ENCODE data around the gene SNX8.
"Not testable (repeated sequence)": the region's sequence is repeated elsewhere in the genome, so short reads cannot be mapped to it uniquely, and the experiment has no call there.

Gene SNX8

GRCh38 chr7:2350055-2350454, 35.8 kb upstream of the SNX8 start:
- no peak overlapping the region for H3K27ac ChIP-seq (ENCODE audit: poor library complexity, severe bottlenecking)

GRCh38 chr7:2347351-2348063, 33.3 kb upstream of the SNX8 start:
- not testable (repeated sequence) for H3K36me3 ChIP-seq (ENCODE audit: low read depth); H3K4me1 ChIP-seq (ENCODE audit: insufficient read depth, poor library complexity, severe bottlenecking); H3K4me3 ChIP-seq (ENCODE audit: severe bottlenecking); H3K27ac ChIP-seq (ENCODE audit: poor library complexity, severe bottlenecking); DNase-seq (ENCODE audit: low spot score); H3K9me3 ChIP-seq (ENCODE audit: severe bottlenecking); H3K27me3 ChIP-seq (ENCODE audit: insufficient read depth, poor library complexity, severe bottlenecking)
- peak; percentile 14; the same call in 1 of the 3 replicates for ATAC-seq (ENCODE audit: low read depth)

More at GRCh38 chr7:2350055-2350454, 35.8 kb upstream of the SNX8 start:
- DNase-seq (ENCODE audit: low spot score) (no peak), ATAC-seq (ENCODE audit: low read depth) (no peak)
- H3K27me3 ChIP-seq (ENCODE audit: insufficient read depth, poor library complexity, severe bottlenecking) = no peaks in the 10 kb centered on the region
- no peaks in the 10 kb centered on the region for H3K36me3 ChIP-seq (ENCODE audit: low read depth)
- H3K4me1 ChIP-seq (ENCODE audit: insufficient read depth, poor library complexity, severe bottlenecking) = peaks cover 4% of the 10 kb centered on the region
- TF ChIP-seq CTCF (IDR thresholded peaks at IDR 0.05; ENCODE audit: poor library complexity, severe bottlenecking) = no peak
- no peak overlapping the region for H3K4me3 ChIP-seq (ENCODE audit: severe bottlenecking)
- H3K9me3 ChIP-seq (ENCODE audit: severe bottlenecking) = no peaks in the 10 kb centered on the region

DNA sequence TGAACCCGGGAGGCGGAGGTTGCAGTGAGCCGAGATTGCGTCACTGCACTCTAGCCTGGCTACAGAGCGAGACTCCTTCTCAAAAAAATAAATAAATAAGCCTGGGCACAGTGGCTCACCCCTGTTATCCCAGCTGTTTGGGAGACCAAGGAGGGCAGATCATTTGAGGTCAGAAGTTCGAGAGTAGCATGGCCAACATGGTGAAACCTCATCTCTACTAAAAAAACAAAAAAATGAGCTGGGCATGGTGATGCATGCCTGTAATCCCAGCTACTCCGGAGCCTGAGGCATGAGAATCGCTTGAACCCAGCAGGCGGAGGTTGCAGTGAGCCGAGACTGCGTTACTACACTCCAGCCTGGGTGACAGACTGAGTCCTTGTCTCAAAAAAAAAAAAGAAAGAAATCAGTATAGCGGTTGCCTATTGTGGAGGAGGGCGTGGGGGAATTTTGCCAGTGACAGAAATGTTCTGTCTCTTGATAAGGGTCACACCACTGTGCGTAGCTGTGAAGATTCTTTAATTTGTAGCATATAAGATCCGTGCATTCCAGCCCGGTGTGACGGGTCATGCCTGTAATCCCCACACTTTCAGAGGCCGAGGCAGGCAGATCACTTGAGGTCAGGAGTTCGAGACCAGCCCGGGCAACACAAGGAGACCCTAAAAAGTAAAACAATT, 22.5 kb upstream of the SNX8 start:
- ATAC-seq (ENCODE audit: low read depth) (no peak), DNase-seq (ENCODE audit: low spot score) (no peak)
- Histone ChIP-seq H3K4me1 (ENCODE audit: insufficient read depth, poor library complexity, severe bottlenecking) (no peaks in the 10 kb centered on the region), H3K27me3 (ENCODE audit: insufficient read depth, poor library complexity, severe bottlenecking) (no peaks in the 10 kb centered on the region), H3K9me3 (ENCODE audit: severe bottlenecking) (no peaks in the 10 kb centered on the region), H3K4me3 (ENCODE audit: severe bottlenecking) (no peak overlapping the region), H3K27ac (ENCODE audit: poor library complexity, severe bottlenecking) (no peak overlapping the region), H3K36me3 (ENCODE audit: low read depth) (no peaks in the 10 kb centered on the region)
- no peak for TF ChIP-seq CTCF (IDR thresholded peaks at IDR 0.05; ENCODE audit: poor library complexity, severe bottlenecking)

- H3K27ac ChIP-seq (ENCODE audit: poor library complexity, severe bottlenecking); DNase-seq (ENCODE audit: low spot score); H3K4me3 ChIP-seq (ENCODE audit: severe bottlenecking); ATAC-seq (ENCODE audit: low read depth); H3K4me1 ChIP-seq (ENCODE audit: insufficient read depth, poor library complexity, severe bottlenecking); H3K36me3 ChIP-seq (ENCODE audit: low read depth); H3K27me3 ChIP-seq (ENCODE audit: insufficient read depth, poor library complexity, severe bottlenecking); H3K9me3 ChIP-seq (ENCODE audit: severe bottlenecking): not testable (repeated sequence)
Observed at GRCh38 chr7:2332606-2333231, 18.5 kb upstream of the SNX8 start.

DNA sequence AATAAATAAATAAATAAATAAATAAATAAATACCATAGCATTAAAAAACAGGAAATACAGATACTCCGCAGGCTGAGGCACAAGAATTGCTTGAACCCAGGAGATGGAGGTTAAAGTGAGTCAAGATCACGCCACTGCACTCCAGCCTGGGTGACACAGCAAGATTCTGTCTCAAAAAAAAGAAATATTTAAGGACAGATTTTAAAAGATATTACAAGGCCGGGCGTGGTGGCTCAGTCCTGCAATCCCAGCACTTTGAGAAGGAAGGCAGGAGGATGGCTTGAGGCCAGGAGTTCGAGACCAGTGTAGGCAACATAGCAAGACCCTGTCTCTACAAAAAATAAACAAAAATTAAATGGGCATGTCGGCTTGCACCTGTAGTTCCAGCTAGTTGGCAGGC, 17.5 kb upstream of the SNX8 start:
- no peaks in the 10 kb centered on the region for H3K9me3 ChIP-seq (ENCODE audit: severe bottlenecking)
- no peaks in the 10 kb centered on the region for H3K36me3 ChIP-seq (ENCODE audit: low read depth)
- H3K4me3 ChIP-seq (ENCODE audit: severe bottlenecking) = no peak overlapping the region
- no peak for TF ChIP-seq CTCF (IDR thresholded peaks at IDR 0.05; ENCODE audit: poor library complexity, severe bottlenecking)
- no peak for DNase-seq (ENCODE audit: low spot score)
- no peaks in the 10 kb centered on the region for H3K4me1 ChIP-seq (ENCODE audit: insufficient read depth, poor library complexity, severe bottlenecking)
- H3K27me3 ChIP-seq (ENCODE audit: insufficient read depth, poor library complexity, severe bottlenecking) = no peaks in the 10 kb centered on the region
- ATAC-seq (ENCODE audit: low read depth) = no peak
- H3K27ac ChIP-seq (ENCODE audit: poor library complexity, severe bottlenecking) = no peak overlapping the region

Measured in RWPE2 (cell line).